Stimulated activated CD4-positive, alpha-beta T cell treated with anti-CD3 and anti-CD28 coated beads, Interleukin-1b, Interleukin-23, amount 100 ng/mL, for 24 hours (primary cell): Measurements from ENCODE around the gene GPR3.

Experiments used
- DNase-seq, 4 experiments: peaks; one replicate each; pipeline ENCODE4 v3.0.0-alpha.2; 2020; ENCODE audit warnings: low read depth in 4 of 4, low spot score in 1 of 4

The GPR3 gene

GRCh38 chr1:27358038-27358927 is 34.1 kb upstream of the GPR3 start:
- DNase-seq, result no peak

DNA sequence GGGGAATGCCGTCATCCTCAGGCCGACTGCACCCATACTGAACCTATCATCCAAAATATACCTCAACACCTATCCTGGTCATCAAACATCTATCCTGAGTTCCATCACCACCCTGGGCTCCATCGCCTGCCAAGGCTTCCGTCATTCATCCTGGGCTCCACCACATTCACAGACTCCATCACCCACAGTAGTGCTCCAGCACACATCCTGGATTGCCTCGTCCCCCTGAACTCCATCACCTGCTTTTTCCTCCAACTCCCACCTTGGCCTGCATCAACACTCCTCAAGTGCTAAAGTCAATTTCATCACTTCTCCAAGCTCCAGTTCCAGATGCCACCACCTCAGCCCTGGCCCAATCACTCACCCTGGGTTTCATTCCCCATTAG is 33.5 kb upstream of the GPR3 start:
- no peak for DNase-seq

DNA sequence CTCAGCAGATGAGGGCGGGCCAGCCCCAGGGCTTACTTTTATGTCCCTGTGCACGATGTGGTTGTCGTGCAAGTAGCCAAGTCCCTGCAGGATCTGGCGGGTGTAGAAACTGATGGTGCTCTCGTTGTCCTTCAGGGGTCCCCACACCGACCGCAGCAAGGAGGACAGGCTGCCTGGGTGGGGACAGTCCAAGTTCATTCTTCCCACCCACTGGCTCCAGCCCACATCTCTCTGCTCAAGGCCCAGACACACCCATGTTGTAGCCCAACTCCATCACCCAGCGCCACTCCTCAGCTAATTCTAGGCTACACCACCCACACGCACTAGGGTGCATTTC is 32.6 kb upstream of the GPR3 start:
- DNase-seq, result no peak

- DNase-seq, result no peak
These were observed 32.0 kb upstream of the GPR3 start for GRCh38 chr1:27360159-27361043.

DNA sequence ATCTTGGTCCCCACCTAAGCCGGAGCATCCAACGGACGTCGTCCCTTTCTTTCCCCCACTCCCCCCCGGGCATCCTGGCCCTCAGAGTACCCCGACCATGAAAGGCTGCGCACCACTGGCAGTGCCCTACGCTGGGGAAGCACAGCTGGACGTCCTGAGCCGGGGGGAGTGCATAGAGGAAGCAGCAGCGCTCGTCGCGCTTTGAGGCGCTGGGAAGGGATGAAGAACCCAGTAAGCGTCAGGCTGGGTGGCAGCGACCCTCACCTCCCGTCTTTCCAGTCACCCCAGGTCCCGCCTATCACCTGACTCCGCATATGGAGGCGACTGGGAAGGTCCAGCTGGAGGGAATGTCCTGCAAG is 31.4 kb upstream of the GPR3 start:
- no peak for DNase-seq

GRCh38 chr1:27361553-27361952 is 30.9 kb upstream of the GPR3 start:
- no peak for DNase-seq

GRCh38 chr1:27363766-27364695 is 28.4 kb upstream of the GPR3 start:
- DNase-seq, result no peak

DNA sequence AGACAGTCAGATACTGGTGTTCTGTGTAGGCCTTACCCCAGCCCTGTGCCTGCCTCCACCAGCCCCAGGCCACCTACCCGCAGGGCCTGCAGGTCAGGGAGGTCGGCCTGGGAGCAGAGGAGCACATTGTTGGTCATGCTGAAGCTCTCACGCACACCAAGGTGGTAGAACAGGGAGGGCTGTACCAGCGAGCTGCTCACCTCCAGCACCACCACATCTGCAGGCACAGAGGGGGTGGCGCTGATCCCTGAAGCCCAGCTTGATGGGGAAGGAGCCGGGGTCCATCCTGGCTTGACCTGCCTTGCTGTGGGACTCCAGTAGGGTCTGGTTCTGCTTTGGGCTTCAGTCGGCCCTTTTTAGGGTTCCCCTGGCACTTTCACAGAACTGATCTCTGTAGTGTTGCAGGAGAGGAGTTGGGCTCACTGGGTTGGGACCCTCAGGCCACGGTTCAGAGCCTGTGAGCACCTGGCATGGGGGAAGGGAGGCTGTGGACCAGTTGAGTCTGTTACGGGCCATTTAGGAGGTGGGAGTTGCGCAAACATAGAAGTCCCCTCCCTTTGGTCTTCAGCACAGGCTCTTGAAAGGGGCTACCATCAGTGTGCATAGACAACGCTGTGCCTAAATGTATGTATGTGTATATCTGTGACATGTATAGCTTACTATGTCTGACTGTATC is 27.6 kb upstream of the GPR3 start:
- DNase-seq, result no peak

GRCh38 chr1:27365372-27366112 is 26.9 kb upstream of the GPR3 start:
- DNase-seq, result peak in 3 of 4 experiments; percentile 65 to 71 (median 67)

DNA sequence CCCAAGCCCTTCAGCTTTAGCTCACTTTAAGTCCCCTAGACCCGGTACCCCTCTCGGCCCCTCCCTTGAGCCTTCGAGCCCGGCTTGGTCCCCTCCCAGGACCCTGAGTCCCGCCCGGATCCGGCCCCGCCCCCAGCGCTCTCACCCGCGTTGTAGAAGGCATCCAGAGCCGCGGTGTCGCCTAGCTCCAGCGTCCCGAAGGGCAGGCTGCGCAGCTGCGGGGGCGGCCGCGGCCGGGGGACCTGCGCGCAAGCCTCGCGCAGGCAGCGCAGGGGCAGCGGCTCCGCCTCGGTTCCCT is 26.4 kb upstream of the GPR3 start:
- peak in 3 of 4 experiments; percentile 52 to 80 (median 64) for DNase-seq

- DNase-seq, result peak in 1 of 4 experiments; percentile 57
These were observed 25.8 kb upstream of the GPR3 start, which contains the start of gene MAP3K6 for GRCh38 chr1:27366411-27367159. TSS of gene MAP3K6 (minus strand) at chr1:27366961. CDS start at chr1:27366597, 364 bp downstream.

DNA sequence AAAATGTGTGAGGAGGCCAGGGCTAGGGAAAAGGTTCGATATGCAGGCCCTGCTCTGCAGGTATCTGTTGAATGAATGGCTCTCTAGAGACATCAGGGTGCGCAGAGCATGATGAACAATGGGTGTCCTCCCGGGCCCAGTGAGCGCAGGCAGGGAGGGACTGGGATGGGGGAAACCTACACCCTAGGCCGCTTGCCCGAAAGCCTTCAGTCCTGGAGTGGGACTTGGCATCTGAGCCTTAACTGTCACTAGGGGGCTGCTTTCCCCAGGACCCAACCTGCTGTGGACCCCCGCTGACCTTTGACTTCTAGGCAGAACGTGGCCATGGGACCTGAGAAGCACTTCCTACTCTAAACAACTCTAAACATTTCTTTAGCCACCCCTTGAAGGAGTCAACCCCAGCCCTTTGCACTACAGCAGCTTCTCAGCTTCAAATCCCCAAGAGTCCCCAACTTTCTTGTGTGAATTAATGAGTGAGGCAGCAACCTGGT is 25.2 kb upstream of the GPR3 start:
- no peak for DNase-seq

DNA sequence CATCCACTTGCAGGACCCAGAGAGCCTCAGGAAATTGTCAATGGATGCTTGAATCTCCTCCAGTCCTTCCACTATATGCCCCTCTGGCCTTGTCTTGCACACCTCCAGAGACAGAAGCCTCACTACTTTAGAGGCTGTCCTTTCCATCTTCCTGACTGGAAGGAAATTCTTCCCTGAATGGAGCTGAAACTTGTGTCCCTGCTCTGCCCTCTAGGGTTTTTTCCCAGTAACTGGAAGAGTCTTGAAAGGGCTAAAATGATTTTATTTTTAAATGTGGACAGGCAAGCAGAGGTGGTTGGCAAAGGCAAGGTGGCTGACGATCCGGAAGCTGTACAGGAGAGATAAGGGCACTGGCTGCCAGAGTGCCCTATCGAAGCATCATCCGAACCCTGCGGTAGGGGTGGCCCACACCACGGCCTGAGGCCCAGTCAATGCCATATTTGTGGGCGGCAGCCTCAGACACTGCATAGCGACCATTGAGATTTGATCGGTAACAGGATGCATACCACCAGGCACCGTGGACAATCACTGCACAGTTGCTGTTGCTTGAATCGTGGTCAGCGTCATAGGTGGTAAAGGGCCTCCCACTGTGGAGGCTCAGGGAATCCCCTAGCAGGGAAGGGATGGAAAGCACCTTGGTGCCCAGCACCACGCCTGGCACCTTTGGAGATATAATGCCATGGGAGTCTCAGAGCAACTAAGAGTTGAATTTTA is 23.4 kb upstream of the GPR3 start:
- DNase-seq, result no peak

DNA sequence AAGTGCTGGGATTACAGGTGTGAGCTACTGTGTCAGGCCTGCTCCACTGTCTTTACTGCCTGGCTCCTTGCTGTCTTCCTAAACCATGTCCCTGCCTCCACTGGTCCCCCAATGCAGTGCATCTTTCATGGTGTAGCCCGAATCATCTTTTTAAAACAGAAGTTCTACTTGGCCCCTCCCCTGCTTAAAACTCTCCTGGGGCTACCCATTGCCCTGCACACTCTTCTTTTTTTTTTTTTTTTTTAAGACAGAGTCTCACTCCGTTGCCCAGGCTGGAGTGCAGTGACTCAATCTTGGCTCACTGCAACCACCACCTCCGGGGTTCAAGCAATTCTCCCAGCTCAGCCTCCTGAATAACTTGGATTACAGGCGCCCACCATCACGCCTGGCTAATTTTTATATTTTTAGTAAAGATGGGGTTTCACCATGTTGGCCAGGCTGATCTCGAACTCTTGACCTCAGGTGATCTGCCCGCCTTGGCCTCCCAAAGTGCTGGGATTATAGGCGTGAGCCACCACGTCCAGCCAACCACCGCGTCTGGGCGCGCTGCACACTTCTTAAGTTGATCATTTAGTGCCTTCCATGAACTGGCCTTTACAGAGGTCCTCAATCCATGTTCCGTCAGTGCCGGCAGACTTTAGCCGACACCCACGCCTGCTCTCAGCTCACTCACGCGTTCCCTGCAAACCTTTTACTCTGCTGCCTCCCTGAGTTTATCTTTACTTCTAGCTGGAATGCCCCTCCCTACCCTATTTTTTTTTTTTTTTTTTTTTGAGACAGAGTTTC is 20.2 kb upstream of the GPR3 start:
- no peak for DNase-seq

GRCh38 chr1:27372808-27373690 is 19.4 kb upstream of the GPR3 start:
- DNase-seq, result no peak

- no peak for DNase-seq
These were observed 17.9 kb upstream of the GPR3 start, which contains the start of gene FCN3 for GRCh38 chr1:27374362-27375086. TSS of gene FCN3 (minus strand) at chr1:27374824. CDS start at chr1:27374818, 6 bp downstream.
